ENCODE measurements around the gene UNC93A. TPM values are rescaled to one million over a fixed set of nuclear protein-coding genes. Genes with fewer than 3 reads are reported as not detected.
"Not testable (repeated sequence)": the region's sequence is repeated elsewhere in the genome, so short reads cannot be mapped to it uniquely, and the experiment has no call there.

The UNC93A gene
- total and polyA plus RNA-seq, 9 of the 15 experiments (the other 6 are each of a cell fraction or from before 2014, with no cell fraction given): not detected

GRCh38 chr6:167311286-167311685 is 20.2 kb downstream of the UNC93A start:
- no peak overlapping the region for H3K27ac ChIP-seq (ENCODE audit: extremely low read depth, low read depth, low read length)
- no peak for FAIRE-seq

GRCh38 chr6:167311691-167312090 is 20.6 kb downstream of the UNC93A start:
- H2AFZ ChIP-seq (ENCODE audit: low read depth, low read length); H3K4me2 ChIP-seq (ENCODE audit: insufficient read depth, low read length); CTCF ChIA-PET (ENCODE audit: low intra/inter-chr PET ratio); H4K20me1 ChIP-seq (replicated peaks; ENCODE audit: control insufficient read depth, insufficient read depth, low read length); H3K4me3 ChIP-seq; H3K4me1 ChIP-seq (replicated peaks in 1 of 2; ENCODE audit: control insufficient read depth in 2 of 2, insufficient read depth in 2 of 2, low read length in 2 of 2); BruUV-seq (replicated peaks); H3K9ac ChIP-seq (ENCODE audit: insufficient read depth in 1 of 2, low read depth in 2 of 2, low read length in 2 of 2); in situ Hi-C loops (cut with MboI); H3K9me1 ChIP-seq (ENCODE audit: control insufficient read depth, insufficient read depth, low read length); H3K27ac ChIP-seq (ENCODE audit: extremely low read depth, low read depth, low read length); ATAC-seq; DNase-seq (ENCODE audit: extremely low read depth in 1 of 4, low spot score in 3 of 4); H3K9me3 ChIP-seq (replicated peaks; ENCODE audit: control insufficient read depth, insufficient read depth, low read depth, low read length); intact Hi-C loops (cut with micrococcal nuclease); POLR2A ChIA-PET; H3K36me3 ChIP-seq (ENCODE audit: control insufficient read depth, insufficient read depth, low read length); H3K79me2 ChIP-seq (ENCODE audit: control insufficient read depth, insufficient read depth, low read length): not testable (repeated sequence)
- peak; percentile 46 for FAIRE-seq
- peaks cover 21 to 66% of the 10 kb centered on the region in 2 experiments; a peak in 4 of 5 replicates for H3K27me3 ChIP-seq (ENCODE audit: control insufficient read depth in 2 of 2, insufficient read depth in 2 of 2, low read length in 2 of 2)
- WGBS (ENCODE audit: insufficient coverage, low coverage, missing lambda C conversion rate): 2% methylated on average over 6 of the region's 6 CpGs

More at GRCh38 chr6:167311286-167311685, 20.2 kb downstream of the UNC93A start:
- Histone ChIP-seq H3K9me3 (replicated peaks; ENCODE audit: control insufficient read depth, insufficient read depth, low read depth, low read length) (no peaks in the 10 kb centered on the region), H2AFZ (ENCODE audit: low read depth, low read length) (no peak overlapping the region), H3K4me2 (ENCODE audit: insufficient read depth, low read length) (no peak overlapping the region), H3K79me2 (ENCODE audit: control insufficient read depth, insufficient read depth, low read length) (no peaks in the 10 kb centered on the region), H3K9me1 (ENCODE audit: control insufficient read depth, insufficient read depth, low read length) (no peaks in the 10 kb centered on the region), H3K36me3 (ENCODE audit: control insufficient read depth, insufficient read depth, low read length) (no peaks in the 10 kb centered on the region), H4K20me1 (replicated peaks; ENCODE audit: control insufficient read depth, insufficient read depth, low read length) (0 out of 2 replicates have a peak, but pooled peaks cover 3% of the 10 kb centered on the region), H3K4me1 (replicated peaks in 1 of 2; ENCODE audit: control insufficient read depth in 2 of 2, insufficient read depth in 2 of 2, low read length in 2 of 2) (no peaks in the 10 kb centered on the region), H3K9ac (ENCODE audit: insufficient read depth in 1 of 2, low read depth in 2 of 2, low read length in 2 of 2) (no peak overlapping the region), H3K27me3 (ENCODE audit: control insufficient read depth in 2 of 2, insufficient read depth in 2 of 2, low read length in 2 of 2) (peaks cover 21 to 70% of the 10 kb centered on the region in 2 experiments; a peak in 3 of 5 replicates), H3K4me3 (no peak overlapping the region)
- ATAC-seq (no peak), DNase-seq (ENCODE audit: extremely low read depth in 1 of 4, low spot score in 3 of 4) (no peak)
- WGBS (ENCODE audit: insufficient coverage, low coverage, missing lambda C conversion rate): 16% methylated on average over 2 of the region's 2 CpGs
- ChIA-PET CTCF (ENCODE audit: low intra/inter-chr PET ratio) (no interaction called here), POLR2A (no interaction called here)
- intact Hi-C loops (cut with micrococcal nuclease): no loop called here
- no TSS peak for BruUV-seq (replicated peaks)
- TF ChIP-seq RFX1 (IDR thresholded peaks at IDR 0.05) (peak; percentile 85), ZNF583 (CRISPR knock-in tag; IDR thresholded peaks at IDR 0.05) (no peak)
- in situ Hi-C loops (cut with MboI): no loop called here
